Lower lobe of right lung (tissue), 2 donors: ENCODE measurements around the gene NKD1. TPM values are rescaled to one million over a fixed set of nuclear protein-coding genes. Genes with fewer than 3 reads are reported as not detected.

Source experiments
- ATAC-seq, 2 donors: fragments of 200-7000 bp; cut with Tn5 transposase; one replicate each; pipeline ENCODE4 v1.9.1; 2020 to 2022; ENCODE audit warnings: mild to moderate bottlenecking in 2 of 2, moderate library complexity in 2 of 2
- DNase-seq: peaks from one replicate; pipeline ENCODE4 v3.0.0-alpha.2; 2020
- H3K27ac ChIP-seq: fragments of 200-600 bp; one replicate; pipeline ENCODE4 v1.8.0; 2022
- H3K27me3 ChIP-seq: fragments of 200-600 bp; one replicate; pipeline ENCODE4 v1.8.0; 2022; ENCODE audit warnings: low read depth
- H3K36me3 ChIP-seq: fragments of 200-600 bp; one replicate; pipeline ENCODE4 v1.8.0; 2022; ENCODE audit warnings: mild to moderate bottlenecking
- H3K4me1 ChIP-seq: fragments of 200-600 bp; one replicate; pipeline ENCODE4 v1.8.0; 2022
- H3K4me3 ChIP-seq: fragments of 200-600 bp; one replicate; pipeline ENCODE4 v1.8.0; 2022; ENCODE audit warnings: mild to moderate bottlenecking
- H3K9me3 ChIP-seq: fragments of 200-600 bp; one replicate; pipeline ENCODE4 v1.8.0; 2022
- CTCF ChIP-seq: fragments of 200-600 bp; IDR thresholded peaks from one replicate; pipeline ENCODE4 v1.8.0; 2022; ENCODE audit warnings: antibody characterized with exemption, mild to moderate bottlenecking
- intact Hi-C: fragments of 100-400 bp; cut with DNase I; formaldehyde crosslinking; loops from one replicate; pipeline ENCODE4 v1.11.0; 2022
- total RNA-seq: library from RNA; stranded (reverse); fragmentation: NEBNext Ultra II Directional; extraction: Animal tissue kit (Norgen Biotek cat#: 25700); gene quantifications from one replicate; pipeline ENCODE4 v1.2.1, GENCODE V29; 2021
- donor health status: DM: no; HTN: yes; CAD: no; lungs with severe emphysema.

Gene NKD1
- total RNA-seq, 1 donor from 2014 or later, result 30.7 TPM

DNA sequence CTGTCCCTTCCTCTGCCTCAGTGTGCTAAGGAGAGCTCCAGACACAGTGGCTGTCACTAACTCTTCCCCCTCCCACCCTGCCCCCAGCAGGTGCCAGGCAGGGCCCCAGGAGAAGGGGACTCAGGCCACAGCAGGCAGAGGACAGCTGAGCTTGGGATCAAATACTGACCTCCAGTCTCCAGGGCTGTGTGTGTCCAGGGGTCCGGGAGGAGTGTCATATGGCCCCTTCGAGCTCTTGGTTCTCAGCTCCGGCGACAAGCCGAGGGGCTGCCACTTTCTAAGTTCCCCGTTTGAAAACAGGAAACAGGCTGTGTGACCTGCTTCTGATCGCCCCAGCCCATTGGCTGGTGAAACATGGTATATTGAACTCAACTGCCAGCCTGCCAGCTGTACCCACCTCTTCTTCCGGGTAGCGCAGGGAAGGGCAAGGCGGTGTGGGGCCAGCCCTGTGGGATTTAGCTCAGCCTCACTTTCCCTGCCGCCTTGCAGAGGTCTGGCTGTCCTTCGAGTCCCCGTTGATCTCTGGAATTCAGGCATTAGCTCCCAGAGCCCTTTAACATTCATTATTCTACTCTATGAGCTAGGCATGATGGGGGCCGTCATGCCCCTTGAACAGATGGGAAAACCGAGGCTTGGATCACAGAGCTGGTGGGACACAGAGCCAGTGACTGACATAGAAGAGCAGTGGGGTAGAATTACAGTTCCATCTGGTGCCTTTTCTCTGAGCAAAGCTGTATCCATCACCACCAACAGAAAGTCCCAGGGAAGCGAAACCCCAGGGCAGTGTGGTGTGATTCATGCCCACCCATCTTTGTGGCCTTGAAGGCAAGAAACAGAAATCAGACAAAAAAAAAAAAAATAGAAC, 133.1 kb downstream of the NKD1 start, which contains the start of gene SNX20:
Gene SNX20 (minus strand): TSS at position 292 of the 865 bp plus-strand sequence. CDS start 3,786 bp downstream, outside the sequence.
- no peaks in the 10 kb centered on the region for H3K27me3 ChIP-seq
- H3K36me3 ChIP-seq, result peaks cover 5% of the 10 kb centered on the region
- H3K9me3 ChIP-seq, result no peaks in the 10 kb centered on the region
- peak within 1 kb of the TSS; percentile 80 for H3K27ac ChIP-seq
- peak; percentile 76 for DNase-seq
- no peak for TF ChIP-seq CTCF
- ATAC-seq, result peak; percentile 63 to 66
- intact Hi-C loops, result no loop called here
- H3K4me3 ChIP-seq, result peak within 1 kb of the TSS; percentile 58
- peaks cover 54% of the 10 kb centered on the region for H3K4me1 ChIP-seq

- Histone ChIP-seq H3K27ac (peak overlapping the region; percentile 76), H3K27me3 (no peaks in the 10 kb centered on the region), H3K4me3 (no peak overlapping the region), H3K4me1 (peaks cover 45% of the 10 kb centered on the region), H3K9me3 (no peaks in the 10 kb centered on the region), H3K36me3 (no peaks in the 10 kb centered on the region)
- TF ChIP-seq CTCF, result no peak
- peak; percentile 60 to 66 for ATAC-seq
- intact Hi-C loops, result no loop called here
- no peak for DNase-seq
Measured at GRCh38 chr16:50683689-50684374, 135.6 kb downstream of the NKD1 start.

GRCh38 chr16:50684823-50685461, 136.7 kb downstream of the NKD1 start:
- intact Hi-C loops, result no loop called here
- peak overlapping the region; percentile 76 for H3K27ac ChIP-seq
- H3K27me3 ChIP-seq, result no peaks in the 10 kb centered on the region
- H3K4me3 ChIP-seq, result no peak overlapping the region
- H3K9me3 ChIP-seq, result no peaks in the 10 kb centered on the region
- no peak for TF ChIP-seq CTCF
- H3K4me1 ChIP-seq, result peaks cover 34% of the 10 kb centered on the region
- DNase-seq (no peak), ATAC-seq (peak; percentile 45 to 69)
- no peaks in the 10 kb centered on the region for H3K36me3 ChIP-seq

DNA sequence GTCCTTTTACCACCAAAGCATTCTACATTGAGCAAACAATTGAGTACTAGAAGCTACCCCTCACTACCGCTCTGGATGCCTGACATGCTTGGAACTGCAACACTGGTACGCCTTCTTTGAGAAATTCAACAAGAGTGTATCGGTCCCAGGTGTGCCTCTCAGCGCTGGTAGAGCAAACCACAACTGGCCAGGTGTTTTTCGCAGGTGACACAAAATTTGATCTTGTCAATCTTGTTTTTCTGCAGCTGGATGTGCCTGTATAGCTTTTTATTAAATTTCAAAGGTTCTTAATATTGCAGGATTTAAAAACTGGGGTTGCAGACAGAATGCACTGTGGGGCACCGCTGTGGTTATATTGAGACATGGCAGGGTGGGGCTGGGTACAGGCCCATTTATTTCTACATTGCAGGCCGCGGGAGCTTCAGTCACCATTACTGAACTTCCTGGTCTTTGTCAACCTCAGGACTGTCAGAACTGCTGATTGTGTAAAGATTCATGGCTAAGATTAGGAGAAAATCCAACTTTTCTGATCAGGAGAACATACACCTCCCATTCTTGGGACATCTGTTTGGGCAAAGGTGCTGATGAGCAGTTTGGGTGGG, 137.4 kb downstream of the NKD1 start:
- no peaks in the 10 kb centered on the region for H3K9me3 ChIP-seq
- intact Hi-C loops, result no loop called here
- peaks cover 33% of the 10 kb centered on the region for H3K4me1 ChIP-seq
- no peaks in the 10 kb centered on the region for H3K36me3 ChIP-seq
- no peaks in the 10 kb centered on the region for H3K27me3 ChIP-seq
- TF ChIP-seq CTCF, result no peak
- DNase-seq (peak; percentile 76), ATAC-seq (peak; percentile 67 to 74)
- no peak overlapping the region for H3K4me3 ChIP-seq
- peak overlapping the region; percentile 54 for H3K27ac ChIP-seq

DNA sequence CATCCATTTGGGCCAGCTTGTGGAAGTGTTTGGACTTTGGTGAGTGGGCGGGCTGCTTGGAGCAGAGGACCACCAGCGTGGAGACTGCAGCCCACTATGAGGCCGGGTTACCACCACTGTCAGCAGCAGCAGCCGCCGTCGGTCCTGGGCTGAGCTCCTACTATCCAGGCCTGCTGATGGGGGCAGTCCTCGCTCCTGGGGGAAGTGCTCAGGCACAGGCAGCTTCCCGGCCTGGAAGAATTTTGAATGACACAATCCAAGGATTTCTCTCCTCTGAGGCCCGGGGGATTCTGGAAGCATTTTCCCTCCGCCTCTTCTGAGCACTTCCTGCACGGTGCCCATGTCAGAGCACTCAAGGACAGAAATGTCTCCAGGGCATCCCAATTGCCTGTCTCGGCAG, 139.9 kb downstream of the NKD1 start:
- H3K4me1 ChIP-seq, result peaks cover 23% of the 10 kb centered on the region
- DNase-seq, result no peak

More for the DNA sequence above, 139.9 kb downstream of the NKD1 start:
- ATAC-seq, result no peak
- intact Hi-C loops, result no loop called here
- TF ChIP-seq CTCF, result no peak
- H3K9me3 ChIP-seq, result no peaks in the 10 kb centered on the region
- no peaks in the 10 kb centered on the region for H3K36me3 ChIP-seq
- no peak overlapping the region for H3K4me3 ChIP-seq
- no peak overlapping the region for H3K27ac ChIP-seq
- H3K27me3 ChIP-seq, result no peaks in the 10 kb centered on the region
